H1 (cell line): ENCODE measurements around the gene CHST9. TPM values are rescaled to one million over a fixed set of nuclear protein-coding genes. Genes with fewer than 3 reads are reported as not detected.

Source experiments
- CTCF ChIA-PET: fragments of 300-600 bp; sonication (Branson Sonifier 250); formaldehyde crosslinking; loops from one replicate; lab custom pipeline; 2021; ENCODE audit not compliant: partially characterized antibody; lab: Charles Lee
- POLR2A ChIA-PET: fragments of 300-600 bp; sonication (Branson Sonifier 250); formaldehyde crosslinking; loops from one replicate; lab custom pipeline; 2021; ENCODE audit warnings: inconsistent platforms; ENCODE audit not compliant: partially characterized antibody; lab: Charles Lee
- DNase-seq, 2 experiments: peaks; one replicate each; pipeline versions ENCODE4 v3.0.0 to v3.0.0-alpha.2; 2010 to 2022; ENCODE audit warnings: low spot score in 2 of 2, low read depth in 1 of 2, mixed read lengths in 1 of 2
- FAIRE-seq: peaks from 2 replicates; lab custom pipeline; 2011; peaks lifted over from hg19 to GRCh38; lab: Jason Lieb, UNC
- H2AFZ ChIP-seq: 2 replicates; pipeline ENCODE4 v1.8.1; 2012; ENCODE audit warnings: low read length, inconsistent platforms
- H2AK5ac ChIP-seq: 2 replicates; pipeline ENCODE4 v1.6.1; 2013; ENCODE audit warnings: low read depth, low read length
- H2BK120ac ChIP-seq: replicated peaks from 2 replicates; pipeline ENCODE3; 2013; ENCODE audit warnings: low read depth, low read length, inconsistent platforms
- H2BK12ac ChIP-seq: 2 replicates; pipeline ENCODE4 v1.6.1; 2013; ENCODE audit warnings: low read depth, low read length
- H2BK15ac ChIP-seq: 2 replicates; pipeline ENCODE4 v1.6.1; 2013; ENCODE audit warnings: low read length
- H2BK20ac ChIP-seq: 2 replicates; pipeline ENCODE4 v1.6.1; 2013; ENCODE audit warnings: low read length
- H2BK5ac ChIP-seq: 2 replicates; pipeline ENCODE4 v1.6.1; 2013; ENCODE audit warnings: low read depth, low read length
- H3K14ac ChIP-seq: 2 replicates; pipeline ENCODE4 v1.6.1; 2013; ENCODE audit warnings: inconsistent platforms; ENCODE audit not compliant: insufficient read length
- H3K18ac ChIP-seq: 2 replicates; pipeline ENCODE4 v1.6.1; 2013; ENCODE audit warnings: low read length; ENCODE audit errors: extremely low read depth
- H3K23ac ChIP-seq: 2 replicates; pipeline ENCODE4 v1.6.1; 2013; ENCODE audit warnings: inconsistent platforms; ENCODE audit not compliant: insufficient read length
- H3K23me2 ChIP-seq: 2 replicates; pipeline ENCODE4 v1.6.1; 2013; ENCODE audit warnings: low read depth, low read length
- H3K27ac ChIP-seq: 2 replicates; pipeline ENCODE4 v1.6.1; 2011; ENCODE audit warnings: low read depth, low read length, inconsistent platforms
- H3K27me3 ChIP-seq, 4 experiments: replicated peaks in 1 of 4; 1 replicate in 1 of 4; 2 replicates in 3 of 4; pipeline versions ENCODE4 v1.6.1 to v1.8.1; 2011 to 2013; ENCODE audit warnings: low read length in 3 of 4, mild to moderate bottlenecking in 3 of 4, inconsistent platforms in 2 of 4, mixed read lengths in 2 of 4, moderate library complexity in 1 of 4; ENCODE audit not compliant: control insufficient read depth in 3 of 4, insufficient read depth in 3 of 4; ENCODE audit errors: extremely low read depth in 1 of 4
- H3K36me3 ChIP-seq, 4 experiments: 2 replicates each; pipeline versions ENCODE4 v1.6.1 to v1.8.1; 2011 to 2013; ENCODE audit warnings: mild to moderate bottlenecking in 4 of 4, low read length in 3 of 4, moderate library complexity in 2 of 4, control low read depth in 1 of 4, inconsistent platforms in 1 of 4; ENCODE audit not compliant: insufficient read depth in 4 of 4, control insufficient read depth in 2 of 4
- H3K4ac ChIP-seq: replicated peaks from 2 replicates; pipeline ENCODE3; 2013; ENCODE audit warnings: low read length, low read depth, mixed read lengths, inconsistent platforms; ENCODE audit not compliant: insufficient read length
- H3K4me1 ChIP-seq, 4 experiments: replicated peaks in 1 of 4; 1 replicate in 1 of 4; 2 replicates in 3 of 4; pipeline versions ENCODE4 v1.6.1 to v1.8.1; 2011 to 2013; ENCODE audit warnings: low read length in 3 of 4, inconsistent platforms in 2 of 4, mixed read lengths in 1 of 4; ENCODE audit not compliant: insufficient read depth in 4 of 4, control insufficient read depth in 3 of 4
- H3K4me2 ChIP-seq, 2 experiments: 2 replicates each; pipeline versions ENCODE4 v1.6.1 to v1.8.1; 2011 to 2013; ENCODE audit warnings: low read depth in 2 of 2, low read length in 2 of 2, control low read depth in 1 of 2, inconsistent platforms in 1 of 2, mild to moderate bottlenecking in 1 of 2; ENCODE audit not compliant: insufficient read depth in 1 of 2
- H3K4me3 ChIP-seq, 4 experiments: fragments of 200-600, 300-600 bp in 1 of 4; sonication (generic), shearing (Covaris generic), sonication (Bioruptor Twin) in 1 of 4; 2 replicates each; pipeline versions ENCODE4 v1.5.1 to v1.8.1; 2011 to 2016; ENCODE audit warnings: low read length in 4 of 4, low read depth in 3 of 4, control low read depth in 2 of 4, inconsistent platforms in 2 of 4, mild to moderate bottlenecking in 2 of 4, mixed read lengths in 1 of 4, moderate library complexity in 1 of 4; ENCODE audit not compliant: insufficient read depth in 2 of 4; ENCODE audit errors: extremely low read depth in 1 of 4
- H3K56ac ChIP-seq: replicated peaks from 2 replicates; pipeline ENCODE3; 2013; ENCODE audit warnings: low read depth, mild to moderate bottlenecking, mixed read lengths, low read length, inconsistent platforms; ENCODE audit not compliant: insufficient read length
- H3K79me1 ChIP-seq: 2 replicates; pipeline ENCODE4 v1.6.1; 2013; ENCODE audit warnings: low read depth, low read length, control low read depth
- H3K79me2 ChIP-seq, 2 experiments: 2 replicates each; pipeline versions ENCODE4 v1.6.1 to v1.8.1; 2012 to 2013; ENCODE audit warnings: low read length in 2 of 2, mild to moderate bottlenecking in 2 of 2, inconsistent platforms in 1 of 2; ENCODE audit not compliant: insufficient read depth in 2 of 2, control insufficient read depth in 1 of 2
- H3K9ac ChIP-seq, 4 experiments: replicated peaks in 1 of 4; 1 replicate in 1 of 4; 2 replicates in 3 of 4; pipeline versions ENCODE4 v1.6.1 to v1.8.1; 2011 to 2013; ENCODE audit warnings: low read depth in 3 of 4, low read length in 3 of 4, control low read depth in 2 of 4, mild to moderate bottlenecking in 2 of 4, moderate library complexity in 2 of 4, inconsistent platforms in 1 of 4; ENCODE audit errors: extremely low read depth in 1 of 4
- H3K9me3 ChIP-seq, 2 experiments: 2 replicates each; pipeline versions ENCODE4 v1.6.1 to v1.8.1; 2012 to 2013; ENCODE audit warnings: mild to moderate bottlenecking in 2 of 2, moderate library complexity in 2 of 2, control low read depth in 1 of 2, inconsistent platforms in 1 of 2, low read depth in 1 of 2, low read length in 1 of 2, mixed read lengths in 1 of 2; ENCODE audit not compliant: insufficient read depth in 2 of 2
- H4K20me1 ChIP-seq, 2 experiments: replicated peaks in 1 of 2; 2 replicates each; pipeline versions ENCODE3 to v1.8.1; 2011 to 2013; ENCODE audit warnings: inconsistent platforms in 2 of 2, low read length in 2 of 2, mild to moderate bottlenecking in 1 of 2; ENCODE audit not compliant: insufficient read depth in 2 of 2, control insufficient read depth in 1 of 2
- H4K5ac ChIP-seq: 2 replicates; pipeline ENCODE4 v1.6.1; 2013; ENCODE audit warnings: low read length, low read depth, mixed read lengths, inconsistent platforms; ENCODE audit not compliant: insufficient read length
- H4K8ac ChIP-seq: 2 replicates; pipeline ENCODE4 v1.8.0; 2013; ENCODE audit warnings: mild to moderate bottlenecking, moderate library complexity, low read length, inconsistent platforms; ENCODE audit not compliant: insufficient read depth; ENCODE audit errors: extremely low read depth
- H4K91ac ChIP-seq: replicated peaks from 2 replicates; pipeline ENCODE3; 2013; ENCODE audit warnings: low read length, mixed read lengths, inconsistent platforms; ENCODE audit not compliant: insufficient read length
- RXRA ChIP-seq: IDR thresholded peaks from 2 replicates; pipeline ENCODE4 v1.6.1; 2011; ENCODE audit warnings: low read depth, mild to moderate bottlenecking, low read length, moderate library complexity; ENCODE audit not compliant: insufficient read depth
- WGBS, 2 experiments: shearing (Covaris generic) in 1 of 2; methylation state at CpG; one replicate each; pipeline versions ENCODE4 v1.1.6 to v1.1.7; 2013 to 2015; ENCODE audit warnings: low lambda C conversion rate in 2 of 2, mixed read lengths in 2 of 2, inconsistent platforms in 1 of 2, low coverage in 1 of 2, missing lambda C conversion rate in 1 of 2; ENCODE audit not compliant: insufficient replicate concordance in 2 of 2, insufficient coverage in 1 of 2, insufficient read length in 1 of 2; ENCODE audit errors: extremely low coverage in 1 of 2, missing lambda C conversion rate in 1 of 2; 5-methylcytosine and 5-hydroxymethylcytosine counted together
- polyA plus RNA-seq, 7 experiments: library from polyadenylated mRNA; depleted of rRNA in 3 of 7; stranded (reverse) in 5 of 7; unstranded in 2 of 7; fragments of >200 nt in 5 of 7; fragments of 200-250 nt in 2 of 7; gene quantifications; 1 replicate in 5 of 7; 2 replicates in 1 of 7; 4 replicates in 1 of 7; pipeline versions ENCODE4 v1.2.1 to v1.2.3, GENCODE V29; 2011 to 2013; ENCODE audit warnings: missing spikeins in 2 of 7, mixed read lengths in 2 of 7
- total RNA-seq: library from RNA; stranded (reverse); fragmentation: NEBNext Ultra II Directional; extraction: Animal tissue kit (Norgen Biotek cat#: 25700); gene quantifications from 2 replicates; pipeline ENCODE4 v1.2.1, GENCODE V29; 2021

Gene CHST9
- total and polyA plus RNA-seq, 2 of the 8 experiments (the other 6 are each of a cell fraction or from before 2014, with no cell fraction given): 3.2 to 24.3 TPM

DNA sequence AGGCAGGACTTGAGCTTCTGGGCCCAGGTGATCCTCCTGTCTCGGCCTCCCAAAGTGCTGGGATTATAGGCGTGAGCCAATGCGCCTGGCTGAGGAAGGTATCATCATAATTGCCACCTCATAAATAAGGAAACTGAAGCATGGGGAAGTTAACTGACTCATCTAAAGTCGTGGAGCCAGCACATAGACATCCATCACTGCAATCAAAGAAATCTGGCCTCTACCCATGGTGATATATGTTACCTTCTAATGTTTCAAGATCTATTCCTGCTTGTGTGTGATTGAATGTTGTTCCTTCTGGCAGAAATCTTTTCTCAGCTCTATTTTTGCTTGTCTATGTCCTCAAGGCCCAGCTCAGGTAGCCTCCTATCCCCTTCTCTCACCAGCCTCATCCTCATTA, 214.5 kb downstream of the CHST9 start:
- no peak overlapping the region for H4K5ac ChIP-seq
- ChIA-PET POLR2A (no interaction called here), CTCF (no interaction called here)
- H3K23ac ChIP-seq: no peak overlapping the region
- H2AK5ac ChIP-seq: no peak overlapping the region
- H3K9ac ChIP-seq: no peak overlapping the region
- H3K4ac ChIP-seq: no peak overlapping the region
- no peaks in the 10 kb centered on the region for H3K27me3 ChIP-seq
- H4K91ac ChIP-seq: no peak overlapping the region
- no peak overlapping the region for H2BK120ac ChIP-seq
- H3K4me1 ChIP-seq: no peaks in the 10 kb centered on the region
- no peak overlapping the region for H3K56ac ChIP-seq
- no peaks in the 10 kb centered on the region for H3K79me1 ChIP-seq
- H3K36me3 ChIP-seq: no peaks in the 10 kb centered on the region
- no peaks in the 10 kb centered on the region for H3K9me3 ChIP-seq
- DNase-seq (no peak), FAIRE-seq (no peak)
- H2BK12ac ChIP-seq: no peak overlapping the region
- H4K20me1 ChIP-seq: no peaks in the 10 kb centered on the region
- H3K14ac ChIP-seq: no peak overlapping the region
- no peak overlapping the region for H3K4me2 ChIP-seq
- no peak overlapping the region for H2BK5ac ChIP-seq
- no peak overlapping the region for H3K18ac ChIP-seq
- WGBS, 2 experiments: 77% methylated on average over 4 of the region's 4 CpGs; no CpG with 5 or more reads in 1 of the 2 experiments
- H3K23me2 ChIP-seq: no peaks in the 10 kb centered on the region
- no peaks in the 10 kb centered on the region for H3K79me2 ChIP-seq
- H3K4me3 ChIP-seq: no peak overlapping the region
- no peak overlapping the region for H4K8ac ChIP-seq
- H2BK20ac ChIP-seq: no peak overlapping the region
- no peak overlapping the region for H2AFZ ChIP-seq
- H3K27ac ChIP-seq: no peak overlapping the region
- H2BK15ac ChIP-seq: no peak overlapping the region
- no peak for TF ChIP-seq RXRA
